Nephron progenitor cell (in vitro differentiated cells): ENCODE data around the gene PDGFRB.

Source experiments
- DNase-seq: peaks from one replicate; pipeline ENCODE4 v3.0.0; 2021
- H3K27ac Mint-ChIP-seq: 2 replicates; pipeline ENCODE4 v1.8.0; 2021; ENCODE audit warnings: mild to moderate bottlenecking, moderate library complexity, mixed read lengths
- H3K27me3 Mint-ChIP-seq: 2 replicates; pipeline ENCODE4 v1.8.0; 2021; ENCODE audit warnings: mild to moderate bottlenecking, low read depth, mixed read lengths; ENCODE audit not compliant: poor library complexity
- H3K36me3 Mint-ChIP-seq: 2 replicates; pipeline ENCODE4 v1.8.0; 2021; ENCODE audit warnings: low read depth, mixed read lengths
- H3K4me1 Mint-ChIP-seq: 2 replicates; pipeline ENCODE4 v1.8.0; 2021; ENCODE audit warnings: mixed read lengths
- H3K4me3 Mint-ChIP-seq: 2 replicates; pipeline ENCODE4 v1.8.0; 2021; ENCODE audit warnings: mild to moderate bottlenecking, moderate library complexity, mixed read lengths
- H3K9me3 Mint-ChIP-seq: 2 replicates; pipeline ENCODE4 v1.8.0; 2021; ENCODE audit warnings: mild to moderate bottlenecking, moderate library complexity, mixed read lengths
- CTCF ChIP-seq: fragments of 200-600 bp; sonication (generic); IDR thresholded peaks from 2 replicates; pipeline ENCODE4 v1.5.0; 2021; ENCODE audit warnings: antibody characterized with exemption

The PDGFRB gene

DNA sequence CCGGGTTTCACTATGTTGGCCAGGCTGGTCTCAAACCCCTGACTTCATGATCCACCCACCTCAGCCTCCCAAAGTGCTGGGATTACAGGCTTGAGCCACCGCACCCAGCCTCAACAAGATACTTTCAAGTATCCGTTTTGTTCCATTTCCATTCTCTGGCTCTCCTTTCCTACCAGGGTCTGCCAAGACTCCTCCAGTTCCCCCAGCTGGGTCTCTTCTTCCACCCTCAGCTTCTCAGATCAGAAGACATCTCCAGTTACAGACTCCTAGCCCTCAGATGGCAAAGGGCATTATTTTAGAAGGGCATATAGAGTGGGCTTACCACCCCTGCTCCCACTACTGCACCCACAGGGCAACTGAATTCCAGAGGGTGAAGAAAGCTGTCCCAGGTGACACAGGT, 1.5 kb upstream of the PDGFRB start:
- Mint-ChIP-seq H3K9me3 (no peaks in the 10 kb centered on the region), H3K4me1 (peaks cover 95% of the 10 kb centered on the region), H3K4me3 (peak overlapping the region; percentile 62), H3K36me3 (peaks cover 3% of the 10 kb centered on the region), H3K27me3 (no peaks in the 10 kb centered on the region), H3K27ac (peak overlapping the region; percentile 97)
- no peak for TF ChIP-seq CTCF
- DNase-seq, result no peak

GRCh38 chr5:150156540-150156939, 895 bp upstream of the PDGFRB start:
- no peak for TF ChIP-seq CTCF
- H3K4me3 Mint-ChIP-seq, result peak overlapping the region; percentile 62
- H3K27ac Mint-ChIP-seq, result peak overlapping the region; percentile 92
- DNase-seq, result no peak
- H3K27me3 Mint-ChIP-seq, result no peaks in the 10 kb centered on the region
- peaks cover 3% of the 10 kb centered on the region for H3K36me3 Mint-ChIP-seq
- H3K9me3 Mint-ChIP-seq, result no peaks in the 10 kb centered on the region
- H3K4me1 Mint-ChIP-seq, result peaks cover 90% of the 10 kb centered on the region

- Mint-ChIP-seq H3K27ac (peak overlapping the region; percentile 92), H3K9me3 (no peaks in the 10 kb centered on the region)
- TF ChIP-seq CTCF, result no peak
Observed at GRCh38 chr5:150156027-150156368, 353 bp upstream of the PDGFRB start.

DNA sequence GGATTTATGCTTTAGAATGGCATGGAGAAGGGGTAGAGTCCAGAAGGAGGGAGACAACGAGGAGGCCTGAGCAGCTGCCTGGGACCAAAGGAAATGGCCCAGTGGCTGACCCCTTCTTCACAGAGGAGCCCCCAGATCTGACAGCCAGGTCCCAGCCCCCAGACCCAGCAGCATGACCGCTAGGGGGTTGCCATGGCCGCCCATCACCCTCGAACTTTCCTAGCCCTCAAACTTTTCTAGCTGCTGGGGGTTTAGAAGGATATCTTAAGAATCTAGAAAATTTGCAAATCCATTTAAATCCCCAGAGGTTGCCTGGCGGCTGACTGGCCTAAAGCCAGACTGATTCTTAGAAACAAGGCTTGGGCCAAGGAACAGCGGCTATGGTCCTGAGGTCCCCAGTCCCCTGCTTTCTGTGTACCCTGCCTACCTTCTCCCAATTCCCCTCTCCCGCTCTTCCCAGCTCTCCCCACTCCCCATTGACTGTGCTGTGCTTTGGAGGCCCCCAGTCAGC, 972 bp downstream of the PDGFRB start:
- H3K27me3 Mint-ChIP-seq, result no peaks in the 10 kb centered on the region
- peaks cover 3% of the 10 kb centered on the region for H3K36me3 Mint-ChIP-seq
- peaks cover 86% of the 10 kb centered on the region for H3K4me1 Mint-ChIP-seq
- TF ChIP-seq CTCF, result no peak
- H3K27ac Mint-ChIP-seq, result peak overlapping the region; percentile 99
- DNase-seq, result no peak
- no peaks in the 10 kb centered on the region for H3K9me3 Mint-ChIP-seq
- H3K4me3 Mint-ChIP-seq, result peak overlapping the region; percentile 86

More at GRCh38 chr5:150156027-150156368, 353 bp upstream of the PDGFRB start:
- peak overlapping the region; percentile 86 for H3K4me3 Mint-ChIP-seq
- H3K36me3 Mint-ChIP-seq, result peaks cover 3% of the 10 kb centered on the region
- DNase-seq, result no peak
- peaks cover 90% of the 10 kb centered on the region for H3K4me1 Mint-ChIP-seq
- no peaks in the 10 kb centered on the region for H3K27me3 Mint-ChIP-seq

DNA sequence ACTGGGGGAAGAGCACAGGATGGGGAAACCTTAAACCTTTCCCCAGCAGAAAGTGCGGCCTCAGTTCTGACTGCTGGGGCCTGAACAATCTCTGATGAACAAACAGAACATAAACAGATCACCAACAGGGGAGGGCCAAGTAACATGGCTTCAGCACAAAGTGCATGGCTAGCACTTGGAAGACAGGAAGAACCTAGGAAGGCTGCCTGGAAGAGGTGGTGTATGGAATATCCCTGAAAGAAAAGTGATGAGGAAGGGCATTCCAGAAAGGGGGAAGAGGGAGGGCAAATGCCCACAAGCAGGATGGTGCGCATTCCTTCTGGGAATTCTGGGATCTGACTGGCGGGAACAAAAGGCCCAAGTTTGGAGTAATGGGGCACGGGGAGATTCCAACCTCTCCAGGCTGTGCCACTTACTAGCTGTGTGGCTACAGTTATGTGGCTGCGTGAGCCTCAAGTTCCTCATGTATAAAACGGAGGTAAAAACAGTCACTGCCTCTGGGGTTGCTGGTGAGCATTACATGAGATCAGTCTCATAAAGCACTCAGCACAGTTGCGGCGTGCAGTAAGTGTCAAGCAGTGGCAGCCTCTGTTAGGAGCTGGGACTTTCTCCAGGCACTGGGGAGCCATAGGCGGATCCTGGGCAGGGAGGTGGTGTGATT, 1.6 kb downstream of the PDGFRB start:
- H3K4me3 Mint-ChIP-seq, result peak overlapping the region; percentile 86
- no peaks in the 10 kb centered on the region for H3K9me3 Mint-ChIP-seq
- peaks cover 87% of the 10 kb centered on the region for H3K4me1 Mint-ChIP-seq
- no peak for TF ChIP-seq CTCF
- peak overlapping the region; percentile 99 for H3K27ac Mint-ChIP-seq
- H3K36me3 Mint-ChIP-seq, result peaks cover 3% of the 10 kb centered on the region
- H3K27me3 Mint-ChIP-seq, result no peaks in the 10 kb centered on the region
- no peak for DNase-seq

DNA sequence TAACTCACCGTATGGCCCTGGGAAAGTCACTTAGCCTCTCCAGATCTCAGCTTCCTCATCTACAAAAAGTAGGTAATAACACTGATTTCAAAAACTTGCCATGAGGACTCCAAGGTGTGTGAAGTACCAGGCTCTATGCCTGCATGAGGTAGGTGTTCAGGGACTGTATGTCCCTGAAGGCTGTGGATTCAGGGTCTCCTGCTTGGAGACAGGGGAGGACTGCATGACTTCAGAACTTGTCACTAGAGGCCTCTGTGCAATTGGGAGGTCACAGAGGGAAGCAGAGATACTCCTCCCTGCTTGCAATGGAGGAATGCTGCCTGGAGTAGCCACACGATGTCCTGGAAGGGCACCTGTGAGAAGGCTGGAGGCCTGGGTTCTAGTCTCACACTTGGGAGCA, 2.2 kb downstream of the PDGFRB start:
- peak overlapping the region; percentile 99 for H3K27ac Mint-ChIP-seq
- H3K4me1 Mint-ChIP-seq, result peaks cover 83% of the 10 kb centered on the region
- H3K4me3 Mint-ChIP-seq, result peak overlapping the region; percentile 86

More for the DNA sequence above, 2.2 kb downstream of the PDGFRB start:
- no peaks in the 10 kb centered on the region for H3K27me3 Mint-ChIP-seq
- DNase-seq, result no peak
- no peak for TF ChIP-seq CTCF
- H3K9me3 Mint-ChIP-seq, result no peaks in the 10 kb centered on the region
- peaks cover 3% of the 10 kb centered on the region for H3K36me3 Mint-ChIP-seq
